ENCODE results near the gene UBL4A.

The UBL4A gene

DNA sequence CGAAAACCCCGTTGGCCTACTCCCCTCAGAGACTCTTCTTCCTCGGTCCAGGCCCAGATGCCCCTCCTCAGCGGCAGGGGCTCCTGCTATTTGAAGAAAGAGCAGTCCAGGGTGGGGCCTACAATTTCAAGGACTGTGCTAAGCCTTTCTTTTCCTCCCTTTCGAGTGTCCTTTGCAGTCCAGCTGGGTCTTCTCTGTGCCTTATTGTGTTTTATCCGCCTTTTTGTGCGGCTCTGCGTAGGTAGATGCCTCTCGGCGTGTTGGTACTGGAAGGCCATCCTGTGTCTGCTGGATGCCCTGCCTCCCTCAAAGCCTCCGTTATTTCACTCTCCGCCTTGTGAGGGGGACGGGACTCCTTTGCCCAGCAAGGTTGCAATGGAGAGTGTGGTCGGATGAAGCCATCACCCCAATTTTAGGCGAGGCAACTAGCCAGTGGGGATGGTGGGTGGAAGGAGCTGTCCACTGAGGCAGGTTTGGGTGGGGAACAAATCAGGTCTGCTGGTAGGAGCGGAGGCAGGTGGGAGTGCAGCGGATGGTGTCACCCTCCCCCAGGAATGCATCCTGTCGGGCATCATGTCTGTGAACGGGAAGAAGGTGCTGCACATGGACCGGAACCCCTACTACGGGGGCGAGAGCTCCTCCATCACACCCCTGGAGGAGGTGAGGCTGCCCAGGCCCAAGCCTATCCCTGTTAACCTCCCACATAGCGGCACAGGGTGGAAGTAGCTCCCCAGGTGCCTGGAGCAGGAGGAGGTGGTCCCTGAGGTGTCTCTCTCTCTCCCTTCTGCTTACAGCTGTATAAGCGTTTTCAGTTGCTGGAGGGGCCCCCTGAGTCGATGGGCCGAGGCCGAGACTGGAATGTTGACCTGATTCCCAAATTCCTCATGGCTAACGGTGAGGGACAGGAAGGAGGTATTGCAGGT lies 48.2 kb downstream of the UBL4A start:
- DNase-seq (ENCODE audit: low spot score), result no peak

GRCh38 chrX:154436983-154437752 lies 49.2 kb downstream of the UBL4A start, which contains the start of gene GDI1:
Gene GDI1 (plus strand): TSS chrX:154437154. CDS start chrX:154437255, 101 bp downstream.
- DNase-seq (ENCODE audit: low spot score), result peak; percentile 55

GRCh38 chrX:154436374-154436982 lies 49.9 kb downstream of the UBL4A start:
- peak; percentile 50 for DNase-seq (ENCODE audit: low spot score)

DNA sequence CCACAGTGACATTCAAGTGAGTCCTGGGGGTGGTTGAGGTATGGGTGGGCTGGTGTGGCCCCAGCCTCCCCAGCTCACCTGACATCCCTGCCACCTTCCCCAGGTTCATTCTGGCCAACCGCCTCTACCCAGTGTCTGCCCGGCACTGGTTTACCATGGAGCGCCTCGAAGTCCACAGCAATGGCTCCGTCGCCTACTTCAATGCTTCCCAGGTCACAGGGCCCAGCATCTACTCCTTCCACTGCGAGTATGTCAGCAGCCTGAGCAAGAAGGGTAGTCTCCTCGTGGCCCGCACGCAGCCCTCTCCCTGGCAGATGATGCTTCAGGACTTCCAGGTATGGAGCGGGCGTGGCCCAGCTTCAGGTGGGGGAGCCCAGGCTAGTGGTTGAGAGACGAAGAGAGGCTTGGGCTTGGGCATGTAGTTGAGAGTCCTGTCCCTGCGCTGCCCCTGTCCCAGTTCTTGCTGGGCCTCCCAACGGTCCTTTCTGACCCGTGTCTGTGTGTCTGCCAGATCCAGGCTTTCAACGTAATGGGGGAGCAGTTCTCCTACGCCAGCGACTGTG lies 51.2 kb downstream of the UBL4A start:
- DNase-seq (ENCODE audit: low spot score), result no peak

GRCh38 chrX:154434394-154435168 lies 51.8 kb downstream of the UBL4A start:
- no peak for DNase-seq (ENCODE audit: low spot score)
